Karpas-422 (cell line): ENCODE measurements around the gene PPP2R5E. TPM values are rescaled to one million over a fixed set of nuclear protein-coding genes. Genes with fewer than 3 reads are reported as not detected.

ENCODE experiments used
- DNase-seq: peaks from one replicate; pipeline ENCODE4 v3.0.0-alpha.2; 2015
- H2AFZ ChIP-seq: fragments of 200-600 bp; sonication (generic); 2 replicates; pipeline ENCODE4 v1.6.1; 2014; ENCODE audit warnings: antibody characterized with exemption, low read length, mixed read lengths
- H3K27ac ChIP-seq: fragments of 200-600 bp; sonication (generic); 2 replicates; pipeline ENCODE4 v1.5.1; 2014; ENCODE audit warnings: mild to moderate bottlenecking, low read length, moderate library complexity
- H3K27me3 ChIP-seq: fragments of 200-600 bp; sonication (generic); 2 replicates; pipeline ENCODE4 v1.6.1; 2014; ENCODE audit warnings: low read length, mixed read lengths
- H3K36me3 ChIP-seq: fragments of 200-600 bp; sonication (generic); 2 replicates; pipeline ENCODE4 v1.6.1; 2014; ENCODE audit warnings: low read length, mixed read lengths; ENCODE audit not compliant: insufficient read depth
- H3K4me1 ChIP-seq: fragments of 200-600 bp; sonication (generic); 2 replicates; pipeline ENCODE4 v1.6.1; 2014; ENCODE audit warnings: mild to moderate bottlenecking, low read length, mixed read lengths
- H3K4me2 ChIP-seq: fragments of 200-600 bp; sonication (generic); 2 replicates; pipeline ENCODE4 v1.6.1; 2014; ENCODE audit warnings: low read length, low read depth, mild to moderate bottlenecking; ENCODE audit not compliant: poor library complexity, severe bottlenecking
- H3K4me3 ChIP-seq: fragments of 200-600 bp; sonication (generic); 2 replicates; pipeline ENCODE4 v1.5.1; 2014; ENCODE audit warnings: mild to moderate bottlenecking, antibody characterized with exemption, low read length, mixed read lengths
- H3K79me2 ChIP-seq: fragments of 200-600 bp; sonication (generic); 2 replicates; pipeline ENCODE4 v1.6.1; 2014; ENCODE audit warnings: mild to moderate bottlenecking, low read length, mixed read lengths
- H3K9ac ChIP-seq: fragments of 200-600 bp; sonication (generic); 2 replicates; pipeline ENCODE4 v1.6.0; 2014; ENCODE audit warnings: low read length
- H3K9me2 ChIP-seq: fragments of 200-600 bp; sonication (generic), shearing (Covaris generic); replicated peaks from 2 replicates; pipeline ENCODE4 v1.6.0; 2014; ENCODE audit warnings: mild to moderate bottlenecking, low read length, moderate library complexity; ENCODE audit not compliant: insufficient read depth
- H3K9me3 ChIP-seq: fragments of 300-700, 200-600 bp; sonication (generic); 2 replicates; pipeline ENCODE4 v1.6.1; 2014; ENCODE audit warnings: low read length, mixed read lengths
- H4K20me1 ChIP-seq: fragments of 200-600 bp; sonication (generic); 2 replicates; pipeline ENCODE4 v1.6.1; 2014; ENCODE audit warnings: mild to moderate bottlenecking, antibody characterized with exemption, low read length, low read depth; ENCODE audit not compliant: insufficient read depth
- total RNA-seq: library from RNA; depleted of rRNA; stranded (reverse); fragments of >200 nt; shearing (Covaris generic); gene quantifications from 2 replicates; pipeline ENCODE4 v1.2.3, GENCODE V29; 2014; ENCODE audit warnings: low replicate concordance

The PPP2R5E gene
- total RNA-seq, 1 experiment from 2014 or later, result 58.3 TPM

DNA sequence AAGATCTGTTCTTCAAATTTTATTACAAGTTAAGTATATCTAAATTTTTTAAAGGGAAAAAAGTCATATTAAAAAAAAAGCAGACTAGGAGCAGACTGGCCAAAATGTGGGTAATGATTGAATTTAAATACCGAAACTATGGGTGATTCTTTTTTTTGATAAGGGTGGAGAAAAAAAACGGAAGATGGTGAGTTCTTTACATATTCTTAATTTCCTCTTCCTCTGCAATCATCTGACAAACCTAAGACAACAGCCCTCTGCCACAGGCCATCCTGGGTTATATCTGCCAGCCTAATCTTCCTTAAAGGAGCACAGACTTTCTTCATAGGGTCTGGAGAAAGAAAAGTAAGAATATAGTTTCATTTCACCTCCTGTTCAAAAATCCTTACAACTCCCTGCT, 108.0 kb downstream of the PPP2R5E start:
- Histone ChIP-seq H3K27me3 (no peaks in the 10 kb centered on the region), H3K9me2 (no peaks in the 10 kb centered on the region), H3K4me1 (peaks cover 75% of the 10 kb centered on the region), H2AFZ (no peak overlapping the region), H3K36me3 (no peaks in the 10 kb centered on the region), H3K27ac (peak overlapping the region; percentile 91), H3K9ac (peak overlapping the region; percentile 62), H3K9me3 (no peaks in the 10 kb centered on the region), H3K4me2 (peak overlapping the region; percentile 77), H3K4me3 (peak overlapping the region; percentile 55), H4K20me1 (no peaks in the 10 kb centered on the region), H3K79me2 (peaks cover 94% of the 10 kb centered on the region)
- peak; percentile 85 for DNase-seq

DNA sequence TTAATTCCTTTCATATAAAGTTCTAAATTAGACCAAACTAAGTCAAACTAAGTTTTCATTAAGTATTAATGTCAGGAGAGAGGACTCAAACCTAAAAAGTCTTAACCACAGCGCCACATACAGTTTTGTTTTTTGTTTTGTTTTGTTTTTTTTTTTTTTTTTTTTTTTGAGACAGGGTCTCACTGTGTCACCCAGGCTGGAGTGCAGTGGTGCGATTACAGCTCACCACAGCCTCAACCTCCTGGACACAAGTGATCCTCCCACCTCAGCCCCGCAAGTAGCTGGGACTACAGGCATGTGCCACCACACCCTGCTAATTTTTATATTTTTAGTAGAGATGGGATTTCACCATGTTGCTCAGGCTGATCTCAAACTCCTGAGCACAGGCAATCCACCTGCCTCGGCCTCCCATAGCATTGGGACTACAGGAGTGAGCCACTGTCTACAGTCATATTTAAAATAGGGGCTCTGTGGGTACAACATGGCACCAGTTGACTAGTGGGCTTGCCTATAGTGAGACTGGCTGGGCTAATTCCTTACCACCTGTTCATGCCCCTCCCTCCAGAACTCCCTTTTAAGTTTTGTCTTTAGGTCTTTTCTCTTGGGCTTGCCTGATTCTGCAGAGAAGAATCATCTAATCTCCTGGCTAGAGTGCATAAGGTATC, 110.2 kb downstream of the PPP2R5E start:
- H3K9me3 ChIP-seq, result no peaks in the 10 kb centered on the region
- H3K9ac ChIP-seq, result no peak overlapping the region
- H4K20me1 ChIP-seq, result no peaks in the 10 kb centered on the region
- no peak overlapping the region for H2AFZ ChIP-seq
- no peaks in the 10 kb centered on the region for H3K36me3 ChIP-seq
- H3K4me1 ChIP-seq, result peaks cover 65% of the 10 kb centered on the region
- H3K4me2 ChIP-seq, result no peak overlapping the region
- H3K27ac ChIP-seq, result peak overlapping the region; percentile 91; the same call in 1 of the 2 replicates
- H3K4me3 ChIP-seq, result no peak overlapping the region
- no peak for DNase-seq
- no peaks in the 10 kb centered on the region for H3K9me2 ChIP-seq
- peaks cover 95% of the 10 kb centered on the region for H3K79me2 ChIP-seq
- H3K27me3 ChIP-seq, result no peaks in the 10 kb centered on the region

DNA sequence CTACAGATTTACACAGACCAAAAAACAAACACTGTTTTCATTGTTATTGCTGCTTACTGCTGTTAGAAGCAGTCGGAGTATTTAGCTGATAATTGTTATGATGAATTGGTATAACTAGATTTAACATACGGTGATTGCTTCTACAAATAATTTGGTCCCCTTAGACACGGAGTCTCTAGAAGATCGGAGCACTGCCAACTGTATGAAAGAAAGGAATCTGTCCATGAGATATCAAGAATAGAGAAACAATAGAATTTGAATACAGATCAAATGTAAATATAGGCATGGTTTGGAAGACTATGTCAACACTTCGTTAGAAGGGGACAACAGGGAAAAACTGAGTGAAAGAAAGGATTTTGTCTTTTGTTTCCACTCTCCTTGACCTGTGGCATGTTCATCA, 110.9 kb downstream of the PPP2R5E start:
- no peak overlapping the region for H3K4me3 ChIP-seq
- H3K27ac ChIP-seq, result no peak overlapping the region
- no peak overlapping the region for H3K9ac ChIP-seq
- no peak overlapping the region for H2AFZ ChIP-seq
- no peak overlapping the region for H3K4me2 ChIP-seq
- no peak for DNase-seq
- H3K27me3 ChIP-seq, result no peaks in the 10 kb centered on the region
- peaks cover 57% of the 10 kb centered on the region for H3K4me1 ChIP-seq
- peaks cover 95% of the 10 kb centered on the region for H3K79me2 ChIP-seq
- no peaks in the 10 kb centered on the region for H3K9me3 ChIP-seq
- H4K20me1 ChIP-seq, result no peaks in the 10 kb centered on the region
- no peaks in the 10 kb centered on the region for H3K36me3 ChIP-seq
- H3K9me2 ChIP-seq, result no peaks in the 10 kb centered on the region

DNA sequence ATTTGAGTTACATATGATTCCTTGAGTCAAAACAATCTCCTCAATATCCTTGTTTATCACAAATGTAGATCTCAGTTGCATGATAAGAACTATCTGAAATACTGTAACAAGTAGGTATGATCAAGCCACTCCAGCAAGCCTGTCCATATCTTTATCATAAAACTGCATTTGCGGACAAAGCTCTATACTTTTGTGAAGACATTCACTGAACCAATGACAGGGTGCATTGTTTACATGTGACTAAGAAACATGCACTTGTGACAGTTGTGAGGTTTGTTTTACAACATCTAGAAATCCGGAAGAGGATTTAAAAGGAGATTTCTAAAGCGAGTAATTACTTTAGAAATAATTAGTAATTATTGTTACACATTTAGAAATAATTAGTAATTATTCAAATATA, 111.7 kb downstream of the PPP2R5E start:
- Histone ChIP-seq H3K27me3 (no peaks in the 10 kb centered on the region), H3K9me3 (no peaks in the 10 kb centered on the region), H3K36me3 (no peaks in the 10 kb centered on the region), H3K4me3 (no peak overlapping the region), H3K4me2 (no peak overlapping the region), H3K4me1 (peaks cover 49% of the 10 kb centered on the region), H3K79me2 (peaks cover 95% of the 10 kb centered on the region), H4K20me1 (no peaks in the 10 kb centered on the region), H3K9me2 (no peaks in the 10 kb centered on the region), H2AFZ (no peak overlapping the region), H3K9ac (no peak overlapping the region), H3K27ac (no peak overlapping the region)
- DNase-seq, result no peak

DNA sequence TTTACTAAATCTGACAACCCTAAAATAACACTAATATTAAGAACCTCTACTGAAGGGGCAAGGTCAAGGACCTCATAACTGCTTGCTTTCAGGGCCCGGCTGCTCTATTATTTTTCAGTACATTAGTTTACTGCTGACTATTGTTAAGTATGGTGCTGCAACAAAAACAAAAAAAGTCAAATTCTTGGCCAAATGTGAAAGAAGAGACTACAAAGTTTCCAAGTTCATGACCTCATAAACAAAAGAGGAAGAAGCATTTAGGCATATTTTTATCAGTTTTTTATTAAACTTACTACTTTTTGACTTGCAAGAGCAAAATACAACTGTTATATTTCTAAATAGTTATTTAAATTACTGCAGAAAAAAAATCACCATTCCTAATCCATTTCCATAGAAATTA, 114.7 kb downstream of the PPP2R5E start:
- Histone ChIP-seq H3K9me2 (no peaks in the 10 kb centered on the region), H3K27me3 (no peaks in the 10 kb centered on the region), H3K36me3 (no peaks in the 10 kb centered on the region), H2AFZ (no peak overlapping the region), H3K4me2 (peak overlapping the region; percentile 13), H4K20me1 (no peaks in the 10 kb centered on the region), H3K4me1 (peaks cover 19% of the 10 kb centered on the region), H3K9ac (no peak overlapping the region), H3K4me3 (no peak overlapping the region), H3K79me2 (peaks cover 95% of the 10 kb centered on the region), H3K27ac (peak overlapping the region; percentile 39), H3K9me3 (no peaks in the 10 kb centered on the region)
- no peak for DNase-seq

DNA sequence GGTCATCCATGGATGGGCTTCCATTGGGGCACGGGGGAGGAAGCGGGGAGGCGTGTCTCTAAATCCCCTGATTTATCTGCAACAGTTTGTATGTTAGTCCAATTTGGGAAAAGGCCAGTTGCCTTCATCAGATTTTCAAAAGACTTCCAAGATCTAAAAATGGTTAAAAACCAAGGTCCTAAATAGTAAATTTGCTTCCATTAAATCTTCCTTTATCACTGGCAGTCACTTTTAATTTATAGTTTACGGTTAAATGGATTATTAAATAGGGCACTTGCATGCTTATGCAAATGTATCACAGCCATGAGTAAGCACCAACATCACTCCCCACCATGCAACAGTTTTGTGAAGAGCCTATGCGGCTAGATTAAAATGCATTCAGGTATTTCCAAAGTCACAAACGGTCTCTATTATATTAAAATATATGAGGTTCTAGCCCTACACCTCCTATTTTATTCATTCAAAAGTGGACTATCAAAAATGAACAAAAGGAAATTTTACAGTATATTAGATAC, 116.3 kb downstream of the PPP2R5E start:
- DNase-seq, result no peak
- Histone ChIP-seq H4K20me1 (no peaks in the 10 kb centered on the region), H3K27me3 (no peaks in the 10 kb centered on the region), H3K27ac (no peak overlapping the region), H3K9me2 (no peaks in the 10 kb centered on the region), H3K4me1 (peaks cover 12% of the 10 kb centered on the region), H2AFZ (no peak overlapping the region), H3K9me3 (no peaks in the 10 kb centered on the region), H3K4me3 (no peak overlapping the region), H3K9ac (no peak overlapping the region), H3K79me2 (peaks cover 92% of the 10 kb centered on the region), H3K4me2 (no peak overlapping the region), H3K36me3 (no peaks in the 10 kb centered on the region)

DNA sequence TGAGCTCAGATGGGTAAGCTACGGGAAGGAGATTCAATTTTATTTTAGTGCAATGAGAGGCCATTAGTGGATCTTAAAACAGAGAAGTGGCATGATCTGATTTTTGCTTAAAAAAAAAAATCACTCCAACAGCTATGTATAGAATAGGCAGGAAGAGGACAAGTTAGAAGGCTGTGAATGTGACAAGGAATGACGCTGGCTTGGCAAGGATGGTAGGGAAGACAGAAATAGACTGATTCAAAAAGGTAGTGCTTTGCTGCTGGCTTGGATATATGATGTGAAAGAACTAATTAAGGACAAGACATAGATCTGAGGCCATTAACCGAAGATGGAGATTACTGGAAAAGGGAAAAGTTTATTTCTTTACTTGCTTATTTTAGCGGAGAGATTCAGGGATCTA, 119.3 kb downstream of the PPP2R5E start:
- Histone ChIP-seq H3K4me2 (no peak overlapping the region), H3K79me2 (peaks cover 90% of the 10 kb centered on the region)

DNA sequence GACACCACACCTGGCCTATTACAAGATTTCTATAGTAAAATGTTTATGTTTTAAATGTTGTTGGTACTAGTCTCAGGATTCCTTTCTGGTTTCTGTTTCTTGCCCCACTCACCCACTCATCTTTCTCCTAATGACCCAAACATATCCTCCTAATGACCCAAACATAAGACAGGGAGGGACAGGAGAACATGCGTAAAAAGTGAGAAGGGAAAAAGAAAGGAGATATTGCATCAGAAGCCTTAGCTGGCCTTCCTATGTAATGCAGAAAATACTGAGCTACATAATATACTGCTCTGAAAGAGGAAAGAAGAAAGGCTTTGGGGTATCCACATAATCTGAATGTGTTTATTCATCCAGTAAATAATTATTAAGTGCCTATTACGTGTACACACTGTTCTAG, 119.8 kb downstream of the PPP2R5E start:
- H3K27ac ChIP-seq, result no peak overlapping the region
- H3K36me3 ChIP-seq, result peaks cover 4% of the 10 kb centered on the region; the same call in 1 of the 2 replicates
- H3K79me2 ChIP-seq, result peaks cover 89% of the 10 kb centered on the region
- no peaks in the 10 kb centered on the region for H3K9me3 ChIP-seq
- H3K4me1 ChIP-seq, result peaks cover 21% of the 10 kb centered on the region
- H3K4me3 ChIP-seq, result no peak overlapping the region
- no peaks in the 10 kb centered on the region for H3K27me3 ChIP-seq
- no peaks in the 10 kb centered on the region for H3K9me2 ChIP-seq
- H3K4me2 ChIP-seq, result no peak overlapping the region
- H4K20me1 ChIP-seq, result no peaks in the 10 kb centered on the region
- no peak for DNase-seq
- no peak overlapping the region for H3K9ac ChIP-seq
- no peak overlapping the region for H2AFZ ChIP-seq

More for the DNA sequence above, 119.3 kb downstream of the PPP2R5E start:
- no peaks in the 10 kb centered on the region for H3K9me3 ChIP-seq
- no peak overlapping the region for H3K4me3 ChIP-seq
- no peaks in the 10 kb centered on the region for H3K9me2 ChIP-seq
- H3K27ac ChIP-seq, result no peak overlapping the region
- H4K20me1 ChIP-seq, result no peaks in the 10 kb centered on the region
- H3K4me1 ChIP-seq, result peaks cover 21% of the 10 kb centered on the region
- peaks cover 4% of the 10 kb centered on the region; the same call in 1 of the 2 replicates for H3K36me3 ChIP-seq
- no peaks in the 10 kb centered on the region for H3K27me3 ChIP-seq
- H3K9ac ChIP-seq, result no peak overlapping the region
- DNase-seq, result no peak
- H2AFZ ChIP-seq, result no peak overlapping the region
